Suprapubic skin (tissue), 4 donors: Measurements from ENCODE around the gene RPS6KA5. TPM values are rescaled to one million over a fixed set of nuclear protein-coding genes. Genes with fewer than 3 reads are reported as not detected.

ENCODE experiments used
- DNase-seq, 2 donors: peaks; one replicate each; pipeline ENCODE4 v3.0.0-alpha.2; 2019; ENCODE audit warnings: low spot score in 2 of 2
- H3K27ac ChIP-seq: fragments of 200-600 bp; sonication (generic); one replicate; pipeline ENCODE4 v1.5.1; 2019
- H3K27me3 ChIP-seq: fragments of 200-600 bp; sonication (generic); one replicate; pipeline ENCODE4 v1.5.1; 2019
- H3K36me3 ChIP-seq: fragments of 200-600 bp; sonication (generic); one replicate; pipeline ENCODE4 v1.5.1; 2019
- H3K4me1 ChIP-seq: fragments of 200-600 bp; sonication (generic); one replicate; pipeline ENCODE4 v1.5.1; 2019
- H3K4me3 ChIP-seq: fragments of 200-600 bp; sonication (generic); one replicate; pipeline ENCODE4 v1.5.1; 2019; ENCODE audit warnings: mild to moderate bottlenecking
- H3K9me3 ChIP-seq: fragments of 200-600 bp; sonication (generic); one replicate; pipeline ENCODE4 v1.5.1; 2019
- CTCF ChIP-seq, 2 donors: fragments of 200-600 bp in 1 of 2; fragments of 450-650 bp in 1 of 2; sonication (generic) in 1 of 2; IDR thresholded peaks; one replicate each; pipeline ENCODE4 v1.5.1; 2016 to 2019; ENCODE audit warnings: antibody characterized with exemption in 2 of 2, mild to moderate bottlenecking in 1 of 2, moderate library complexity in 1 of 2
- EP300 ChIP-seq: sonication (generic); formaldehyde crosslinking; IDR thresholded peaks from one replicate; pipeline ENCODE4 v1.6.1; 2017; ENCODE audit warnings: antibody characterized with exemption
- POLR2A ChIP-seq, 2 donors: fragments of 450-650 bp; IDR thresholded peaks; one replicate each; pipeline ENCODE4 v1.6.1; 2017; ENCODE audit warnings: antibody characterized with exemption in 2 of 2, mild to moderate bottlenecking in 2 of 2, moderate library complexity in 2 of 2
- POLR2AphosphoS5 ChIP-seq, 3 donors: sonication (generic); formaldehyde crosslinking; IDR thresholded peaks; one replicate each; pipeline ENCODE4 v1.6.1; 2017; ENCODE audit warnings: antibody characterized with exemption in 3 of 3
- WGBS: methylation state at CpG from one replicate; pipeline ENCODE4 v1.1.5; 2018; 5-methylcytosine and 5-hydroxymethylcytosine counted together
- total RNA-seq, 4 donors: library from RNA; depleted of rRNA; stranded (reverse); fragments of >200 nt; gene quantifications; one replicate each; pipeline ENCODE4 v1.1.0, GENCODE V29; 2016

RPS6KA5 gene
- total RNA-seq, 4 donors from 2014 or later = 6.4 to 14.2 (median 11.2) TPM

DNA sequence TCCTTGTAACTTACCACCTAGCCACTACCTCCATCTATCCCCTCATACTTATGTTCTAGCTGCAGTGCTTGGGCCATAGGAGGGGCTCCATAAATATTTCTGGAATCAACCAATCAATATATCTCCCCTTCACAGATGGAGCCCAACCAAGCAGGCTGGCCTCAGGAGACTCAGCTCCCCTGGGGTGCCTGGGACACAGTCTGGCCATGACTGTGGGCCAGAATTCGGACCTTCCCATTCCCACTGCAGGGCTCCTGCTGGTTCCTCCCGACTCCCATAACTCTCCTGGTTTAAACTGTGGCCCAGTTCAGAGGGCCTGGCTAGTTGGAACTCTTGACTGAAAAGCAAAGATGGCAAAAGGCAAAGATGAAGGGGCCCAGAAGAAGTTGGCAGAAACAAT lies 257.2 kb downstream of the RPS6KA5 start:
- H3K9me3 ChIP-seq = no peaks in the 10 kb centered on the region
- 83% methylated on average over 2 of the region's 2 CpGs for WGBS
- H3K27ac ChIP-seq = peak overlapping the region; percentile 0
- H3K27me3 ChIP-seq = no peaks in the 10 kb centered on the region
- no peak for DNase-seq
- H3K4me1 ChIP-seq = peaks cover 39% of the 10 kb centered on the region
- no peaks in the 10 kb centered on the region for H3K36me3 ChIP-seq
- H3K4me3 ChIP-seq = no peak overlapping the region
- TF ChIP-seq CTCF (IDR thresholded peaks at IDR 0.05) = no peak

DNA sequence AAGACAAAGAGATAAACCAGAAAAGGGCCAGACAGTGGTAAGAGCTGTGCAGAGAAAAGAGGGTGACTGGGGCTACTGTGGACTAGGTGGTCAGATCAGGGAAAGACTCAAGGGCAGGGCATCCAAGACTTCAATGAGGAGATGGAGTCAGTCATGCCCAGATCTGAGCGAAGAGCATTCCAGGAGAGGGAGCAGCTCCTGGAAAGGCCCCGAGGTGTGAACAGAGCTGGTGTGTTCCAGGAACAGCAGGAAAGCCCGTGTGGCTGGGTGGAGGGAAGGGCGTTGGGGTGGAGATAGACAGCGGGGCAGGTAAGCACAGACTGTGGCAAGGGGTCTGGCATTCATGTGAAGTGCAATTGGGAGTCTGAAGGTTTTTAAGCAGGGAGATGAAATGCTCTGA lies 261.0 kb downstream of the RPS6KA5 start:
- TF ChIP-seq POLR2A (IDR thresholded peaks at IDR 0.05) = no peak
- no peak for TF ChIP-seq EP300
- no peak for TF ChIP-seq POLR2AphosphoS5 (IDR thresholded peaks at IDR 0.05)
- no peak for TF ChIP-seq CTCF (IDR thresholded peaks at IDR 0.05)
- no peak overlapping the region for H3K4me3 ChIP-seq
- H3K27me3 ChIP-seq = no peaks in the 10 kb centered on the region
- no peaks in the 10 kb centered on the region for H3K9me3 ChIP-seq
- WGBS = 61% methylated on average over 5 of the region's 5 CpGs
- H3K27ac ChIP-seq = no peak overlapping the region
- no peak for DNase-seq
- H3K36me3 ChIP-seq = no peaks in the 10 kb centered on the region
- peaks cover 23% of the 10 kb centered on the region for H3K4me1 ChIP-seq

GRCh38 chr14:90797919-90798318 lies 262.5 kb downstream of the RPS6KA5 start:
- Histone ChIP-seq H3K4me3 (no peak overlapping the region), H3K27ac (peak overlapping the region; percentile 47), H3K4me1 (peaks cover 15% of the 10 kb centered on the region), H3K9me3 (no peaks in the 10 kb centered on the region), H3K36me3 (no peaks in the 10 kb centered on the region), H3K27me3 (no peaks in the 10 kb centered on the region)
- 77% methylated on average over 11 of the region's 13 CpGs for WGBS
- DNase-seq = no peak
- TF ChIP-seq EP300 (no peak), POLR2AphosphoS5 (IDR thresholded peaks at IDR 0.05) (no peak), POLR2A (IDR thresholded peaks at IDR 0.05) (no peak), CTCF (IDR thresholded peaks at IDR 0.05) (no peak)

Other genes starting within 250 kb of the RPS6KA5 start
- gene TTC7B, start 244.2 kb downstream of the RPS6KA5 start, total RNA-seq = 10 to 100 TPM; 14.3 to 48.9 (median 32.5) TPM
- gene DGLUCY, start 53.4 kb upstream of the RPS6KA5 start, total RNA-seq = 10 to 100 TPM; 54.0 to 94.9 (median 69.3) TPM
- 1 to 10 TPM in 3 of 4 donors, under 1 TPM in 1; 0.95 to 4.3 (median 1.6) TPM for gene GPR68, start 184.1 kb upstream of the RPS6KA5 start, total RNA-seq